Sigmoid colon (tissue), 4 donors: ENCODE results near the gene LEF1.

Source experiments
- CTCF ChIP-seq, 4 experiments: fragments of 450-650 bp in 3 of 4; fragments of 200-600 bp in 1 of 4; IDR thresholded peaks; one replicate each; pipeline ENCODE4 v1.5.1; 2016 to 2019; ENCODE audit warnings: antibody characterized with exemption in 4 of 4, mild to moderate bottlenecking in 3 of 4, moderate library complexity in 2 of 4
- POLR2A ChIP-seq, 2 donors: fragments of 450-650 bp; IDR thresholded peaks; one replicate each; pipeline ENCODE4 v1.6.1; 2016; ENCODE audit warnings: antibody characterized with exemption in 2 of 2, mild to moderate bottlenecking in 2 of 2, moderate library complexity in 2 of 2
- POLR2AphosphoS5 ChIP-seq, 4 donors: sonication (generic); formaldehyde crosslinking; IDR thresholded peaks; one replicate each; pipeline ENCODE4 v1.6.1; 2017; ENCODE audit warnings: antibody characterized with exemption in 4 of 4

- TF ChIP-seq CTCF (IDR thresholded peaks at IDR 0.05) (no peak), POLR2A (IDR thresholded peaks at IDR 0.05) (no peak), POLR2AphosphoS5 (IDR thresholded peaks at IDR 0.05) (no peak)
Measured at GRCh38 chr4:108110450-108110849, 58.3 kb downstream of the LEF1 start.
